Uterus (tissue), 4 donors: ENCODE data around the gene UST. TPM values are rescaled to one million over a fixed set of nuclear protein-coding genes. Genes with fewer than 3 reads are reported as not detected.

Experiments
- DNase-seq, 2 donors: peaks; one replicate each; pipeline ENCODE4 v3.0.0-alpha.2; 2019 to 2020
- H3K27ac ChIP-seq, 2 donors: fragments of 200-600 bp; sonication (generic); 1 replicate in 1 of 2; 2 replicates in 1 of 2; pipeline ENCODE4 v1.5.1; 2016 to 2018
- H3K27me3 ChIP-seq, 2 donors: fragments of 200-600 bp; sonication (generic); one replicate each; pipeline ENCODE4 v1.5.1; 2018 to 2019; ENCODE audit warnings: control low read depth in 1 of 2
- H3K36me3 ChIP-seq, 2 donors: fragments of 200-600 bp; sonication (generic); one replicate each; pipeline ENCODE4 v1.5.1; 2019; ENCODE audit warnings: control low read depth in 1 of 2
- H3K4me1 ChIP-seq, 2 donors: fragments of 200-600 bp; sonication (generic); one replicate each; pipeline ENCODE4 v1.5.1; 2018 to 2019; ENCODE audit warnings: control low read depth in 1 of 2
- H3K4me3 ChIP-seq, 2 donors: fragments of 200-600 bp; sonication (generic); 1 replicate in 1 of 2; 2 replicates in 1 of 2; pipeline ENCODE4 v1.5.1; 2018 to 2019; ENCODE audit warnings: mild to moderate bottlenecking in 1 of 2
- H3K9me3 ChIP-seq, 2 donors: fragments of 200-600 bp; sonication (generic); one replicate each; pipeline ENCODE4 v1.5.1; 2019; ENCODE audit warnings: control low read depth in 1 of 2
- POLR2A ChIP-seq, 2 donors: fragments of 450-650 bp; IDR thresholded peaks; one replicate each; pipeline ENCODE4 v1.6.1; 2016; ENCODE audit warnings: antibody characterized with exemption in 2 of 2, mild to moderate bottlenecking in 1 of 2, moderate library complexity in 1 of 2
- intact Hi-C: fragments of 100-400 bp; cut with DNase I; formaldehyde crosslinking; loops from one replicate; pipeline ENCODE4 v1.15.1; 2023; ENCODE audit warnings: low total_unique reads
- total RNA-seq, 4 donors: library from RNA; depleted of rRNA in 3 of 4; stranded (reverse); fragments of >200 nt in 3 of 4; gene quantifications; one replicate each; pipeline versions ENCODE4 v1.1.0 to v1.2.4, GENCODE V29; 2014 to 2023
- TF ChIP-seq, protein P1 (sequence below), 4 experiments: fragments of 200-600 bp in 2 of 4; fragments of 450-650 bp in 2 of 4; sonication (generic) in 2 of 4; IDR thresholded peaks; one replicate each; pipeline ENCODE4 v1.5.1; 2016 to 2019; ENCODE audit warnings: antibody characterized with exemption in 4 of 4, mild to moderate bottlenecking in 2 of 4, moderate library complexity in 1 of 4
- donor health status: DM: yes; HTN: yes; CAD: no.

Gene UST
- total RNA-seq, 4 donors from 2014 or later = 6.1 to 23.2 (median 17.2) TPM

DNA sequence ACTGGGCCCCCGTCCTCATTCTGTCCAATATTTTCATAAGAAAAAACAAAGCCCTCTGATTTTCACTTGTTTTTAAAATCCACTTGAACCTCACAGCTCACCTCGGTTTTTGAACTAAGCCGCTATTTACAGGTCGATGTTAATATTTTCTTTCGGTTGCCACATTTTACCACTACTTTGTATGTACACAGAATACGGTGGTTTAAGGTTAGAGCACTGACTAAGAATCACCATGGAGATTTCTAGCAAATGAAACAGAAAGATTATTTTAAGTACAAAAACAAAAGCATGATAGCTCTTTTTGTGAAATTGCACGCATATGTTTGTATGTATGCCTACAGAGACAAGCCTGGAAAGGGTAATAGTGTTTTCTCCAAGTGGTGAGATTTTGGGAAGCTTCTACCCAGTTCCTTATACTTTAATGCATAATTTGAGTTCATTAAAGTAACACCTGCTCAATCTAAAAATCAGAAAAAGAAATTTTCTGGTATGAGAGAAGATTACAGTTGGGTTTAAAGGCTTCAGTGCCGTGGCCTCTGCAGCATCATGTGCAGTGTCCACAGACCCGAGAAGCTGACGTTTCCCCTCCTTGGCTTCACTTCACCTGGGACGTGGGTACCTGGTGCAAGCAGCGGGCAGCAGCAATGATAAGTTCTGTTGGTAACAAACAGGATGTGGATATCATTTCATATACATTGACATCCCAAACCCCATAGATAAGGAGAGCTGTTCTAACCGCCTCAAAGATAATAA is 144.0 kb downstream of the UST start:
- no peak for TF ChIP-seq POLR2A (IDR thresholded peaks at IDR 0.05)
- TF ChIP-seq, protein P1, sequence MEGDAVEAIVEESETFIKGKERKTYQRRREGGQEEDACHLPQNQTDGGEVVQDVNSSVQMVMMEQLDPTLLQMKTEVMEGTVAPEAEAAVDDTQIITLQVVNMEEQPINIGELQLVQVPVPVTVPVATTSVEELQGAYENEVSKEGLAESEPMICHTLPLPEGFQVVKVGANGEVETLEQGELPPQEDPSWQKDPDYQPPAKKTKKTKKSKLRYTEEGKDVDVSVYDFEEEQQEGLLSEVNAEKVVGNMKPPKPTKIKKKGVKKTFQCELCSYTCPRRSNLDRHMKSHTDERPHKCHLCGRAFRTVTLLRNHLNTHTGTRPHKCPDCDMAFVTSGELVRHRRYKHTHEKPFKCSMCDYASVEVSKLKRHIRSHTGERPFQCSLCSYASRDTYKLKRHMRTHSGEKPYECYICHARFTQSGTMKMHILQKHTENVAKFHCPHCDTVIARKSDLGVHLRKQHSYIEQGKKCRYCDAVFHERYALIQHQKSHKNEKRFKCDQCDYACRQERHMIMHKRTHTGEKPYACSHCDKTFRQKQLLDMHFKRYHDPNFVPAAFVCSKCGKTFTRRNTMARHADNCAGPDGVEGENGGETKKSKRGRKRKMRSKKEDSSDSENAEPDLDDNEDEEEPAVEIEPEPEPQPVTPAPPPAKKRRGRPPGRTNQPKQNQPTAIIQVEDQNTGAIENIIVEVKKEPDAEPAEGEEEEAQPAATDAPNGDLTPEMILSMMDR (IDR thresholded peaks at IDR 0.05) = no peak
- intact Hi-C loops = no loop called here
- DNase-seq = no peak
- Histone ChIP-seq H3K27ac (no peak overlapping the region), H3K4me3 (no peak overlapping the region), H3K4me1 (peaks cover 3 to 5% of the 10 kb centered on the region in 2 donors), H3K36me3 (no peaks in the 10 kb centered on the region), H3K27me3 (no peaks in the 10 kb centered on the region), H3K9me3 (no peaks in the 10 kb centered on the region)

DNA sequence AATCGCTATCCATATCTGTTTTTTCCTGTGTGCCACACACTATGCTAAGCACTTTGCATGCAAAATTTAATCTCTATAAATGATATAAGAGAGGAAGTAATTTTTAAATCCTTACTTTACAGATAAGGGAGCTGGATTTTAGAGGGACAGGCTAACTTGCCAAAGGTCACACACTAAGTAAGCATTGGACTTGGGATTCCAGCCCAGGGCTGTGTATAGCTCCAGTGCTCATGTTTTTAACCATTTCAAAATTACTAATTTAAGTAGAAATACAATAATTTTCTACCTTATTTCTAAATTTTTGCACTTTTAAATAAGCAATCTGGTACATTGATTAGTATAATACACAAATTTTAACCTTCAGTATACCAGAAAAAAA is 144.6 kb downstream of the UST start:
- DNase-seq = no peak
- H3K27me3 ChIP-seq = no peaks in the 10 kb centered on the region
- H3K27ac ChIP-seq = no peak overlapping the region
- peaks cover 0 to 3% of the 10 kb centered on the region in 2 donors for H3K4me1 ChIP-seq
- no peaks in the 10 kb centered on the region for H3K9me3 ChIP-seq
- no peaks in the 10 kb centered on the region for H3K36me3 ChIP-seq
- no peak overlapping the region for H3K4me3 ChIP-seq
- TF ChIP-seq, protein P1 (IDR thresholded peaks at IDR 0.05) = no peak
- TF ChIP-seq POLR2A (IDR thresholded peaks at IDR 0.05) = no peak
- intact Hi-C loops = no loop called here

DNA sequence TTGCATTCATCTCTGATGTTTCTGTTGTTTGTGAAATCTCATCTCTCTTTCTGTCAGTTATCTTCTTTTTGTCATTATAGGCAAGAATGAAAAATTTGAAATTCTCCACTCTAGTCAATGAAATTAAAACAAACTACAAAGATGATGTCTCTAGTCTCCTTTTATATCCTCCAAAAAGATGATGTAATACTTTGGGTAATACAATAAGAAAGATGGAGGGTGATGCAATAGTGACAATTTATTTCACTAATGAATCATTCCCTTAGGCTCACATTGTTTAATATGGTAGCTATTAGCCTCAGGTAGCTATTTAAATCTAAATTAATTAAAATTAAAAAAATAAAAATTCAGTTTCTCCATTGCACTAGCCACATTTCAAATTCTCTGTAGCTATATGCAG is 145.4 kb downstream of the UST start:
- intact Hi-C loops = no loop called here
- DNase-seq = no peak
- TF ChIP-seq POLR2A (IDR thresholded peaks at IDR 0.05) = no peak
- TF ChIP-seq, protein P1 (IDR thresholded peaks at IDR 0.05) = no peak

DNA sequence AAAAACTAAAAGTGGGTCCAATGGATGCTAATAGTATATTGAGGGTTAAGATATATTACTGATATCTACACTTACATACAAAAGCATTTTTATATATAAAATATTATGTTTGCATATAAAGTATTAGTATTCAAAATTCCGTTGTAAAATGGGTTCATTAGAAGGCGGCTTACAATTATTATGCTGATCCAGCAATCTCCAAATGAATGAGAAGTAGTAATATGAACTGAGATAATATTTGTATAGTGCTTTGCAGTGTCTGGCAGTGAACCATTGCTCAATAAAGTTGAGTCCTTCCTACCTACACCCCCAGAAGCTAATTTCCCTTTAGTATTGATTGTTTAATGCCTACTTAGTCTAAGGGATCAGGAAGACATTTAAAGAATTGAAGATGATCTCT is 146.2 kb downstream of the UST start:
- no peaks in the 10 kb centered on the region for H3K27me3 ChIP-seq
- TF ChIP-seq POLR2A (IDR thresholded peaks at IDR 0.05) = no peak
- TF ChIP-seq, protein P1 (IDR thresholded peaks at IDR 0.05) = no peak
- DNase-seq = no peak
- no peak overlapping the region for H3K27ac ChIP-seq
- H3K9me3 ChIP-seq = no peaks in the 10 kb centered on the region
- H3K36me3 ChIP-seq = no peaks in the 10 kb centered on the region
- H3K4me1 ChIP-seq = peaks cover 3 to 5% of the 10 kb centered on the region in 2 donors
- intact Hi-C loops = no loop called here
- H3K4me3 ChIP-seq = no peak overlapping the region

More for the DNA sequence above, 145.4 kb downstream of the UST start:
- peaks cover 0 to 3% of the 10 kb centered on the region in 2 donors for H3K4me1 ChIP-seq
- H3K27me3 ChIP-seq = no peaks in the 10 kb centered on the region
- H3K9me3 ChIP-seq = no peaks in the 10 kb centered on the region
- no peak overlapping the region for H3K27ac ChIP-seq
- H3K4me3 ChIP-seq = no peak overlapping the region
- no peaks in the 10 kb centered on the region for H3K36me3 ChIP-seq

DNA sequence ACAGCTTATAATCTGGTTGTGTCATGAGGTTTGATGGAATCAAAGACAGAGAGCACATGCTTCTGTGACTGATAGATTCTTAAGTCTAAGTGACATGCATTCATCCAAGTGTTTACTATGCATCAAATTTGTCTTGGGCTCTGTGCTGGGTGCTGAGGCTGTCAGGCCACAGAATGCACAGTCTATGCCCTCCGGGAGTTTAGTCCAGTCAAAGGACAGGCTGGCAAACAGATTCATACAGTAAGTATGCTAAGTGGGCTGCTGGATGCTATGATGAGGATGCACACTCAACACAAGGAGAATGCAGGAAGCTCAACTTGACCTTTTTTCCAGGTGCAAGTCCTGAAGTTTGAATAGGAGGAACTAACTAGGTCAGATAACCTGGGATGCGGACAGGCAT is 146.7 kb downstream of the UST start:
- Histone ChIP-seq H3K27me3 (no peaks in the 10 kb centered on the region), H3K4me1 (peaks cover 3 to 7% of the 10 kb centered on the region in 2 donors), H3K36me3 (no peaks in the 10 kb centered on the region), H3K4me3 (no peak overlapping the region), H3K9me3 (no peaks in the 10 kb centered on the region), H3K27ac (no peak overlapping the region)
- TF ChIP-seq POLR2A (IDR thresholded peaks at IDR 0.05) = no peak
- TF ChIP-seq, protein P1 (IDR thresholded peaks at IDR 0.05) = no peak
- DNase-seq = no peak
- intact Hi-C loops = no loop called here
